Measurements from ENCODE around the gene NSMCE3.
"Not testable (repeated sequence)": the region's sequence is repeated elsewhere in the genome, so short reads cannot be mapped to it uniquely, and the experiment has no call there.

NSMCE3 gene

GRCh38 chr15:29270169-29270955 is 740 bp upstream of the NSMCE3 start:
- peak; percentile 91 for DNase-seq

- peak; percentile 27 for DNase-seq
These were observed 727 bp downstream of the NSMCE3 start for GRCh38 chr15:29268706-29269484.

GRCh38 chr15:29266052-29266582 is 3.5 kb downstream of the NSMCE3 start:
- DNase-seq: no peak

- no peak for DNase-seq
These were observed 6.3 kb downstream of the NSMCE3 start for GRCh38 chr15:29263289-29263688.

- DNase-seq: no peak
These were observed 6.9 kb downstream of the NSMCE3 start for GRCh38 chr15:29262738-29263137.

- no peak for DNase-seq
These were observed 8.7 kb downstream of the NSMCE3 start for GRCh38 chr15:29260896-29261295.

- DNase-seq: no peak
These were observed 10.4 kb downstream of the NSMCE3 start for GRCh38 chr15:29259233-29259632.

- no peak for DNase-seq
These were observed 17.4 kb downstream of the NSMCE3 start for GRCh38 chr15:29252234-29252633.

- DNase-seq: no peak
These were observed 25.1 kb downstream of the NSMCE3 start for GRCh38 chr15:29244544-29244943.

GRCh38 chr15:29244123-29244522 is 25.5 kb downstream of the NSMCE3 start:
- no peak for DNase-seq

- DNase-seq: peak; percentile 25
These were observed 27.0 kb downstream of the NSMCE3 start for GRCh38 chr15:29242456-29243242.

GRCh38 chr15:29241207-29241606 is 28.4 kb downstream of the NSMCE3 start:
- DNase-seq: no peak

GRCh38 chr15:29239395-29239794 is 30.2 kb downstream of the NSMCE3 start:
- DNase-seq: no peak

- DNase-seq: peak; percentile 64
These were observed 36.1 kb downstream of the NSMCE3 start for GRCh38 chr15:29233566-29233965.

GRCh38 chr15:29226436-29227208 is 43.0 kb downstream of the NSMCE3 start:
- peak; percentile 8 for DNase-seq

- no peak for DNase-seq
These were observed 43.9 kb downstream of the NSMCE3 start for GRCh38 chr15:29225534-29226234.

- not testable (repeated sequence) for DNase-seq
These were observed 44.6 kb downstream of the NSMCE3 start for GRCh38 chr15:29224987-29225363.

GRCh38 chr15:29224235-29224986 is 45.2 kb downstream of the NSMCE3 start:
- DNase-seq: not testable (repeated sequence)

GRCh38 chr15:29223640-29224039 is 46.0 kb downstream of the NSMCE3 start:
- no peak for DNase-seq

- no peak for DNase-seq
These were observed 47.3 kb downstream of the NSMCE3 start for GRCh38 chr15:29222129-29222853.
